Effector memory CD4-positive, alpha-beta T cell (primary cell): ENCODE data around the gene BABAM2.
"Not testable (repeated sequence)": the region's sequence is repeated elsewhere in the genome, so short reads cannot be mapped to it uniquely, and the experiment has no call there.

ENCODE experiments used
- DNase-seq, 3 donors: peaks; one replicate each; pipeline ENCODE4 v3.0.0-alpha.2; 2020
- H3K27ac ChIP-seq: 2 replicates; pipeline ENCODE4 v1.7.0; 2013; ENCODE audit warnings: mild to moderate bottlenecking, low read length, moderate library complexity; ENCODE audit not compliant: insufficient read depth, poor library complexity, severe bottlenecking
- H3K27me3 ChIP-seq: replicated peaks from 2 replicates; pipeline ENCODE4 v1.7.0; 2013; ENCODE audit warnings: mild to moderate bottlenecking, low read length; ENCODE audit not compliant: insufficient read depth, control insufficient read depth, poor library complexity, severe bottlenecking
- H3K36me3 ChIP-seq: 2 replicates; pipeline ENCODE4 v1.7.0; 2013; ENCODE audit warnings: mild to moderate bottlenecking, low read length, moderate library complexity; ENCODE audit not compliant: control insufficient read depth, insufficient read depth
- H3K4me1 ChIP-seq: 2 replicates; pipeline ENCODE4 v1.7.0; 2013; ENCODE audit warnings: low read length, mild to moderate bottlenecking; ENCODE audit not compliant: control insufficient read depth, insufficient read depth, poor library complexity, severe bottlenecking
- H3K4me3 ChIP-seq: 2 replicates; pipeline ENCODE4 v1.7.0; 2013; ENCODE audit warnings: low read length, low read depth, mild to moderate bottlenecking; ENCODE audit not compliant: insufficient read depth, poor library complexity, severe bottlenecking
- H3K9me3 ChIP-seq: 2 replicates; pipeline ENCODE4 v1.7.0; 2013; ENCODE audit warnings: mild to moderate bottlenecking, low read length, moderate library complexity; ENCODE audit not compliant: control insufficient read depth

The BABAM2 gene

GRCh38 chr2:28335265-28335664 is 444.7 kb downstream of the BABAM2 start:
- not testable (repeated sequence) for H3K9me3 ChIP-seq, H3K27me3 ChIP-seq, DNase-seq, H3K36me3 ChIP-seq, H3K27ac ChIP-seq, H3K4me1 ChIP-seq, H3K4me3 ChIP-seq

GRCh38 chr2:28335666-28336065 is 445.1 kb downstream of the BABAM2 start:
- Histone ChIP-seq H3K4me3 (no peak overlapping the region), H3K27me3 (no peaks in the 10 kb centered on the region), H3K36me3 (no peaks in the 10 kb centered on the region), H3K9me3 (no peaks in the 10 kb centered on the region), H3K4me1 (no peaks in the 10 kb centered on the region), H3K27ac (no peak overlapping the region)
- no peak for DNase-seq

GRCh38 chr2:28336264-28336980 is 445.9 kb downstream of the BABAM2 start:
- Histone ChIP-seq H3K4me1 (no peaks in the 10 kb centered on the region), H3K36me3 (no peaks in the 10 kb centered on the region), H3K27me3 (no peaks in the 10 kb centered on the region), H3K27ac (no peak overlapping the region), H3K4me3 (no peak overlapping the region), H3K9me3 (no peaks in the 10 kb centered on the region)
- DNase-seq: no peak

- H3K27ac ChIP-seq: no peak overlapping the region
- H3K27me3 ChIP-seq: no peaks in the 10 kb centered on the region
- no peak overlapping the region for H3K4me3 ChIP-seq
- H3K36me3 ChIP-seq: no peaks in the 10 kb centered on the region
- no peaks in the 10 kb centered on the region for H3K9me3 ChIP-seq
- no peaks in the 10 kb centered on the region for H3K4me1 ChIP-seq
- no peak for DNase-seq
These were observed 446.6 kb downstream of the BABAM2 start for GRCh38 chr2:28336982-28337627.

GRCh38 chr2:28338046-28338817 is 447.7 kb downstream of the BABAM2 start:
- Histone ChIP-seq H3K4me1 (no peaks in the 10 kb centered on the region), H3K36me3 (no peaks in the 10 kb centered on the region), H3K27me3 (no peaks in the 10 kb centered on the region), H3K9me3 (no peaks in the 10 kb centered on the region), H3K27ac (peak overlapping the region; percentile 22), H3K4me3 (no peak overlapping the region)
- no peak for DNase-seq

- Histone ChIP-seq H3K36me3 (no peaks in the 10 kb centered on the region), H3K9me3 (no peaks in the 10 kb centered on the region), H3K27me3 (no peaks in the 10 kb centered on the region), H3K4me1 (no peaks in the 10 kb centered on the region), H3K4me3 (no peak overlapping the region), H3K27ac (no peak overlapping the region)
- DNase-seq: no peak
These were observed 448.3 kb downstream of the BABAM2 start for GRCh38 chr2:28338831-28339321.

GRCh38 chr2:28339516-28340175 is 449.1 kb downstream of the BABAM2 start:
- no peak overlapping the region for H3K4me3 ChIP-seq
- H3K36me3 ChIP-seq: no peaks in the 10 kb centered on the region
- DNase-seq: no peak
- no peak overlapping the region for H3K27ac ChIP-seq
- no peaks in the 10 kb centered on the region for H3K27me3 ChIP-seq
- no peaks in the 10 kb centered on the region for H3K9me3 ChIP-seq
- no peaks in the 10 kb centered on the region for H3K4me1 ChIP-seq

- Histone ChIP-seq H3K4me3 (no peak overlapping the region), H3K27ac (no peak overlapping the region), H3K27me3 (no peaks in the 10 kb centered on the region), H3K36me3 (no peaks in the 10 kb centered on the region), H3K4me1 (no peaks in the 10 kb centered on the region), H3K9me3 (no peaks in the 10 kb centered on the region)
- DNase-seq: no peak
These were observed 450.0 kb downstream of the BABAM2 start for GRCh38 chr2:28340312-28341202.

GRCh38 chr2:28341208-28341891 is 450.8 kb downstream of the BABAM2 start:
- Histone ChIP-seq H3K4me3 (no peak overlapping the region), H3K27ac (no peak overlapping the region), H3K27me3 (no peaks in the 10 kb centered on the region), H3K9me3 (no peaks in the 10 kb centered on the region), H3K4me1 (no peaks in the 10 kb centered on the region), H3K36me3 (no peaks in the 10 kb centered on the region)
- DNase-seq: no peak
